ENCODE measurements around the gene IGLL1. TPM values are rescaled to one million over a fixed set of nuclear protein-coding genes. Genes with fewer than 3 reads are reported as not detected.
"Not testable (repeated sequence)": the region's sequence is repeated elsewhere in the genome, so short reads cannot be mapped to it uniquely, and the experiment has no call there.

The IGLL1 gene
- total and polyA plus RNA-seq, 5 donors from 2014 or later = not detected

- no peak overlapping the region for H3K27ac ChIP-seq (ENCODE audit: insufficient read depth, low read length, poor library complexity, severe bottlenecking)
- Mint-ChIP-seq H3K4me3 (no peak overlapping the region), H3K4me1 (no peaks in the 10 kb centered on the region), H3K36me3 (no peaks in the 10 kb centered on the region), H3K9me3 (peaks cover 0 to under 1% (median 0%) of the 10 kb centered on the region in 7 donors), H3K27ac (no peak overlapping the region), H3K27me3 (peaks cover 11% of the 10 kb centered on the region)
- no peaks in the 10 kb centered on the region for H3K9me3 ChIP-seq (ENCODE audit: control insufficient read depth in 2 of 2, low read length in 2 of 2)
- no peak overlapping the region for H3K4me3 ChIP-seq (ENCODE audit: low read depth, low read length)
- DNase-seq = no peak
- H3K4me1 ChIP-seq (ENCODE audit: control insufficient read depth, insufficient read depth, low read length, poor library complexity, severe bottlenecking) = no peaks in the 10 kb centered on the region
- ATAC-seq (ENCODE audit: low read depth in 2 of 2) = no peak
- no peaks in the 10 kb centered on the region for H3K27me3 ChIP-seq (ENCODE audit: control insufficient read depth, insufficient read depth, low read length)
- H3K36me3 ChIP-seq (ENCODE audit: control insufficient read depth, insufficient read depth, low read length) = no peaks in the 10 kb centered on the region
Observed at GRCh38 chr22:23598805-23599518, 18.9 kb upstream of the IGLL1 start.

- H3K4me3 Mint-ChIP-seq = not testable (repeated sequence)
Observed at GRCh38 chr22:23597576-23598268, 17.6 kb upstream of the IGLL1 start.

GRCh38 chr22:23595904-23596303 is 15.8 kb upstream of the IGLL1 start:
- not testable (repeated sequence) for H3K9me3 Mint-ChIP-seq; H3K36me3 Mint-ChIP-seq; H3K36me3 ChIP-seq (ENCODE audit: control insufficient read depth, insufficient read depth, low read length); ATAC-seq (ENCODE audit: low read depth in 2 of 2); H3K27ac ChIP-seq (ENCODE audit: insufficient read depth, low read length, poor library complexity, severe bottlenecking); H3K4me1 Mint-ChIP-seq; H3K9me3 ChIP-seq (ENCODE audit: control insufficient read depth in 2 of 2, low read length in 2 of 2); H3K4me3 Mint-ChIP-seq; H3K4me1 ChIP-seq (ENCODE audit: control insufficient read depth, insufficient read depth, low read length, poor library complexity, severe bottlenecking); H3K27ac Mint-ChIP-seq; H3K4me3 ChIP-seq (ENCODE audit: low read depth, low read length); DNase-seq; H3K27me3 ChIP-seq (ENCODE audit: control insufficient read depth, insufficient read depth, low read length); H3K27me3 Mint-ChIP-seq

More at GRCh38 chr22:23597576-23598268, 17.6 kb upstream of the IGLL1 start:
- H3K4me1 ChIP-seq (ENCODE audit: control insufficient read depth, insufficient read depth, low read length, poor library complexity, severe bottlenecking); H3K9me3 Mint-ChIP-seq; H3K36me3 ChIP-seq (ENCODE audit: control insufficient read depth, insufficient read depth, low read length); H3K27ac Mint-ChIP-seq; H3K27ac ChIP-seq (ENCODE audit: insufficient read depth, low read length, poor library complexity, severe bottlenecking); H3K27me3 Mint-ChIP-seq; DNase-seq; H3K4me3 ChIP-seq (ENCODE audit: low read depth, low read length); H3K27me3 ChIP-seq (ENCODE audit: control insufficient read depth, insufficient read depth, low read length); H3K9me3 ChIP-seq (ENCODE audit: control insufficient read depth in 2 of 2, low read length in 2 of 2); ATAC-seq (ENCODE audit: low read depth in 2 of 2); H3K4me1 Mint-ChIP-seq; H3K36me3 Mint-ChIP-seq: not testable (repeated sequence)

- Histone ChIP-seq H3K36me3 (ENCODE audit: control insufficient read depth, insufficient read depth, low read length) (no peaks in the 10 kb centered on the region), H3K9me3 (ENCODE audit: control insufficient read depth in 2 of 2, low read length in 2 of 2) (no peaks in the 10 kb centered on the region), H3K27me3 (ENCODE audit: control insufficient read depth, insufficient read depth, low read length) (no peaks in the 10 kb centered on the region), H3K4me3 (ENCODE audit: low read depth, low read length) (no peak overlapping the region), H3K4me1 (ENCODE audit: control insufficient read depth, insufficient read depth, low read length, poor library complexity, severe bottlenecking) (no peaks in the 10 kb centered on the region), H3K27ac (ENCODE audit: insufficient read depth, low read length, poor library complexity, severe bottlenecking) (no peak overlapping the region)
- Mint-ChIP-seq H3K4me1 (no peaks in the 10 kb centered on the region), H3K4me3 (no peak overlapping the region), H3K36me3 (peaks cover 7% of the 10 kb centered on the region), H3K9me3 (peaks cover 0 to 6% (median 2%) of the 10 kb centered on the region in 7 donors), H3K27me3 (peaks cover 4% of the 10 kb centered on the region), H3K27ac (no peak overlapping the region)
- ATAC-seq (ENCODE audit: low read depth in 2 of 2) (no peak), DNase-seq (no peak)
Observed at GRCh38 chr22:23591846-23592245, 11.8 kb upstream of the IGLL1 start.

GRCh38 chr22:23591201-23591791 is 11.2 kb upstream of the IGLL1 start:
- Mint-ChIP-seq H3K4me1 (no peaks in the 10 kb centered on the region), H3K36me3 (peaks cover 8% of the 10 kb centered on the region), H3K4me3 (no peak overlapping the region), H3K27me3 (peaks cover 4% of the 10 kb centered on the region), H3K9me3 (peaks cover 0 to 6% (median 2%) of the 10 kb centered on the region in 7 donors), H3K27ac (peak overlapping the region in 1 of 3 donors; percentile 8)
- ATAC-seq (ENCODE audit: low read depth in 2 of 2) = peak in 1 of 2 donors; percentile 50
- Histone ChIP-seq H3K36me3 (ENCODE audit: control insufficient read depth, insufficient read depth, low read length) (no peaks in the 10 kb centered on the region), H3K27me3 (ENCODE audit: control insufficient read depth, insufficient read depth, low read length) (no peaks in the 10 kb centered on the region), H3K9me3 (ENCODE audit: control insufficient read depth in 2 of 2, low read length in 2 of 2) (no peaks in the 10 kb centered on the region), H3K4me1 (ENCODE audit: control insufficient read depth, insufficient read depth, low read length, poor library complexity, severe bottlenecking) (no peaks in the 10 kb centered on the region), H3K4me3 (ENCODE audit: low read depth, low read length) (no peak overlapping the region), H3K27ac (ENCODE audit: insufficient read depth, low read length, poor library complexity, severe bottlenecking) (no peak overlapping the region)
- DNase-seq = peak in 2 of 3 donors; percentile 27 to 55

GRCh38 chr22:23583836-23584235 is 3.7 kb upstream of the IGLL1 start:
- Mint-ChIP-seq H3K4me1 (no peaks in the 10 kb centered on the region), H3K9me3 (peaks cover 0 to 2% (median 0%) of the 10 kb centered on the region in 7 donors), H3K4me3 (no peak overlapping the region), H3K36me3 (peaks cover 6% of the 10 kb centered on the region), H3K27ac (no peak overlapping the region), H3K27me3 (peaks cover 21% of the 10 kb centered on the region)
- Histone ChIP-seq H3K9me3 (ENCODE audit: control insufficient read depth in 2 of 2, low read length in 2 of 2) (no peaks in the 10 kb centered on the region), H3K27me3 (ENCODE audit: control insufficient read depth, insufficient read depth, low read length) (peaks cover 4% of the 10 kb centered on the region), H3K27ac (ENCODE audit: insufficient read depth, low read length, poor library complexity, severe bottlenecking) (no peak overlapping the region), H3K4me3 (ENCODE audit: low read depth, low read length) (no peak overlapping the region), H3K4me1 (ENCODE audit: control insufficient read depth, insufficient read depth, low read length, poor library complexity, severe bottlenecking) (no peaks in the 10 kb centered on the region), H3K36me3 (ENCODE audit: control insufficient read depth, insufficient read depth, low read length) (no peaks in the 10 kb centered on the region)
- ATAC-seq (ENCODE audit: low read depth in 2 of 2) (no peak), DNase-seq (no peak)

GRCh38 chr22:23583153-23583552 is 3.1 kb upstream of the IGLL1 start:
- Mint-ChIP-seq H3K9me3 (peaks cover 0 to 2% (median 0%) of the 10 kb centered on the region in 7 donors), H3K27me3 (peaks cover 27% of the 10 kb centered on the region), H3K27ac (peak overlapping the region in 1 of 3 donors; percentile 32), H3K4me1 (no peaks in the 10 kb centered on the region), H3K36me3 (peaks cover 6% of the 10 kb centered on the region), H3K4me3 (no peak overlapping the region)
- Histone ChIP-seq H3K27me3 (ENCODE audit: control insufficient read depth, insufficient read depth, low read length) (peaks cover 4% of the 10 kb centered on the region), H3K9me3 (ENCODE audit: control insufficient read depth in 2 of 2, low read length in 2 of 2) (no peaks in the 10 kb centered on the region), H3K4me1 (ENCODE audit: control insufficient read depth, insufficient read depth, low read length, poor library complexity, severe bottlenecking) (no peaks in the 10 kb centered on the region), H3K27ac (ENCODE audit: insufficient read depth, low read length, poor library complexity, severe bottlenecking) (no peak overlapping the region), H3K36me3 (ENCODE audit: control insufficient read depth, insufficient read depth, low read length) (no peaks in the 10 kb centered on the region), H3K4me3 (ENCODE audit: low read depth, low read length) (no peak overlapping the region)
- DNase-seq (no peak), ATAC-seq (ENCODE audit: low read depth in 2 of 2) (no peak)
